GM12878 (cell line): ENCODE measurements around the gene CAMTA1. TPM values are rescaled to one million over a fixed set of nuclear protein-coding genes. Genes with fewer than 3 reads are reported as not detected.

Experiments
- ATAC-seq: fragments of 200-7000 bp; cut with Tn5 transposase; 3 replicates; pipeline ENCODE4 v1.9.1; 2020; ENCODE audit warnings: mild to moderate bottlenecking, moderate library complexity
- BruUV-seq: library from RNA; stranded (reverse); fragments of 400-500 nt; replicated peaks from 2 replicates; lab custom pipeline; 2021; lab: Mats Ljungman, UMichigan
- CTCF ChIA-PET: fragments of 300-600 bp; sonication (Branson Sonifier 250); formaldehyde crosslinking; extraction: SDS; loops from one replicate; lab custom pipeline; 2021; ENCODE audit warnings: inconsistent platforms; lab: Yijun Ruan, JAX
- POLR2A ChIA-PET: fragments of 350-600 bp; formaldehyde crosslinking; extraction: SDS; loops from one replicate; lab custom pipeline; 2021; ENCODE audit warnings: inconsistent platforms; lab: Charles Lee
- RAD21 ChIA-PET: fragments of 300-600 bp; sonication (Branson Sonifier 250); formaldehyde crosslinking; loops from one replicate; lab custom pipeline; 2023; ENCODE audit warnings: antibody characterized with exemption; ENCODE audit not compliant: unreplicated experiment; lab: Charles Lee
- SMC1A ChIA-PET: fragments of 300-600 bp; sonication (Branson Sonifier 250); formaldehyde crosslinking; loops from one replicate; lab custom pipeline; 2023; ENCODE audit not compliant: unreplicated experiment, uncharacterized antibody; lab: Charles Lee
- DNase-seq: peaks from one replicate; pipeline ENCODE4 v3.0.0-alpha.2; 2011; ENCODE audit warnings: low read depth, low spot score
- FAIRE-seq: peaks from 3 replicates; lab custom pipeline; 2011; peaks lifted over from hg19 to GRCh38; lab: Jason Lieb, UNC
- H2AFZ ChIP-seq: 2 replicates; pipeline ENCODE4 v1.6.0; 2011; ENCODE audit warnings: low read depth, low read length, control low read depth; ENCODE audit not compliant: control insufficient read depth
- H3K27ac ChIP-seq: 2 replicates; pipeline ENCODE4 v1.5.1; 2011; ENCODE audit warnings: control low read depth; ENCODE audit not compliant: control insufficient read depth, insufficient read depth
- H3K27me3 ChIP-seq, 2 experiments: replicated peaks in 1 of 2; 2 replicates each; pipeline versions ENCODE4 v1.6.0 to v1.6.1; 2011; ENCODE audit warnings: low read length in 1 of 2; ENCODE audit not compliant: control insufficient read depth in 2 of 2, insufficient read depth in 2 of 2
- H3K36me3 ChIP-seq, 2 experiments: 2 replicates each; pipeline ENCODE4 v1.5.1; 2011; ENCODE audit warnings: low read length in 1 of 2; ENCODE audit not compliant: control insufficient read depth in 2 of 2, insufficient read depth in 2 of 2
- H3K4me1 ChIP-seq: 2 replicates; pipeline ENCODE4 v1.6.1; 2011; ENCODE audit warnings: mild to moderate bottlenecking, low read length, moderate library complexity, mixed read lengths; ENCODE audit not compliant: control insufficient read depth, insufficient read depth
- H3K4me2 ChIP-seq: 2 replicates; pipeline ENCODE4 v1.6.0; 2011; ENCODE audit warnings: control low read depth; ENCODE audit not compliant: control insufficient read depth, insufficient read depth
- H3K4me3 ChIP-seq: fragments of 200-600 bp; sonication (generic); 2 replicates; pipeline ENCODE4 v1.5.1; 2016
- H3K79me2 ChIP-seq: 2 replicates; pipeline ENCODE4 v1.6.0; 2011; ENCODE audit warnings: low read length; ENCODE audit not compliant: control insufficient read depth, insufficient read depth
- H3K9ac ChIP-seq: 2 replicates; pipeline ENCODE4 v1.8.0; 2011; ENCODE audit warnings: low read length, control low read depth, mixed read lengths; ENCODE audit not compliant: control insufficient read depth, insufficient read depth
- H3K9me3 ChIP-seq: replicated peaks from 3 replicates; pipeline ENCODE4 v1.5.1; 2011; ENCODE audit warnings: mild to moderate bottlenecking, low read length; ENCODE audit not compliant: control insufficient read depth, insufficient read depth
- H4K20me1 ChIP-seq: 2 replicates; pipeline ENCODE4 v1.6.0; 2011; ENCODE audit not compliant: control insufficient read depth, insufficient read depth
- CBX5 ChIP-seq: sonication (generic); IDR thresholded peaks from 2 replicates; pipeline ENCODE4 v1.6.1; 2016; ENCODE audit warnings: low read depth, moderate library complexity, mild to moderate bottlenecking, inconsistent platforms
- LARP7 ChIP-seq: fragments of 450-650 bp; IDR thresholded peaks from 2 replicates; pipeline ENCODE4 v1.6.1; 2017; ENCODE audit warnings: mild to moderate bottlenecking
- MEF2A ChIP-seq: IDR thresholded peaks from 2 replicates; pipeline ENCODE4 v1.6.1; 2011; ENCODE audit warnings: low read depth, mild to moderate bottlenecking, low read length, moderate library complexity; ENCODE audit not compliant: insufficient read depth
- NFYB ChIP-seq: IDR thresholded peaks from 2 replicates; pipeline ENCODE4 v1.6.1; 2011; ENCODE audit warnings: low read depth, mild to moderate bottlenecking, low read length, improper control_type of control experiment, moderate library complexity; ENCODE audit not compliant: insufficient read depth
- POLR2AphosphoS5 ChIP-seq: IDR thresholded peaks from 2 replicates; pipeline ENCODE4 v1.6.1; 2011; ENCODE audit warnings: mild to moderate bottlenecking, low read length, inconsistent platforms
- ZBTB40 ChIP-seq: fragments of 450-650 bp; IDR thresholded peaks from 2 replicates; pipeline ENCODE4 v1.6.1; 2016; ENCODE audit warnings: mild to moderate bottlenecking, moderate library complexity, borderline replicate concordance
- ZSCAN29 ChIP-seq: fragments of 450-650 bp; IDR thresholded peaks from 2 replicates; pipeline ENCODE4 v1.6.1; 2017; ENCODE audit warnings: mild to moderate bottlenecking, moderate library complexity
- WGBS: methylation state at CpG from one replicate; pipeline ENCODE4 v1.1.6; 2016; ENCODE audit warnings: low lambda C conversion rate; ENCODE audit not compliant: insufficient replicate concordance, insufficient coverage; ENCODE audit errors: missing lambda C conversion rate; 5-methylcytosine and 5-hydroxymethylcytosine counted together
- in situ Hi-C: fragments of 300-500 bp; cut with MboI; formaldehyde crosslinking; loops from 9 replicates; pipeline ENCODE4 v1.14.3; 2018; ENCODE audit warnings: mixed read lengths
- intact Hi-C: fragments of 100-400 bp; cut with micrococcal nuclease; formaldehyde crosslinking; loops from one replicate; pipeline ENCODE4 v1.14.2; 2022; ENCODE audit not compliant: unreplicated experiment
- polyA plus RNA-seq, 11 experiments: library from polyadenylated mRNA; depleted of rRNA in 4 of 11; unstranded in 6 of 11; stranded (reverse) in 5 of 11; fragments of >200 nt; fragmentation: Nextera tagmentation in 4 of 11; fragmentation: Illumina TruSeq in 1 of 11; extraction: Ambion mirVana in 4 of 11; extraction: Trizol in 1 of 11; gene quantifications; 1 replicate in 1 of 11; 2 replicates in 10 of 11; pipeline versions ENCODE4 v1.2.1 to v1.2.3, GENCODE V29; 2011 to 2016; ENCODE audit warnings: inconsistent platforms in 2 of 11, missing spikeins in 2 of 11, low read depth in 1 of 11
- total RNA-seq, 4 experiments: library from RNA; depleted of rRNA in 3 of 4; stranded (reverse); fragments of >200 nt in 3 of 4; fragmentation: Illumina TruSeq in 1 of 4; extraction: Trizol in 1 of 4; gene quantifications; 2 replicates each; pipeline versions ENCODE4 v1.2.1 to v1.2.3, GENCODE V29; 2013 to 2021
- TF ChIP-seq, protein P1 (sequence below): IDR thresholded peaks from 2 replicates; pipeline ENCODE4 v1.6.1; 2012; ENCODE audit warnings: low read depth, low read length, improper control_type of control experiment

CAMTA1 gene
- total and polyA plus RNA-seq, 10 of the 15 experiments (the other 5 are each of a cell fraction or from before 2014, with no cell fraction given) = 37.7 to 148 (median 76.4) TPM

DNA sequence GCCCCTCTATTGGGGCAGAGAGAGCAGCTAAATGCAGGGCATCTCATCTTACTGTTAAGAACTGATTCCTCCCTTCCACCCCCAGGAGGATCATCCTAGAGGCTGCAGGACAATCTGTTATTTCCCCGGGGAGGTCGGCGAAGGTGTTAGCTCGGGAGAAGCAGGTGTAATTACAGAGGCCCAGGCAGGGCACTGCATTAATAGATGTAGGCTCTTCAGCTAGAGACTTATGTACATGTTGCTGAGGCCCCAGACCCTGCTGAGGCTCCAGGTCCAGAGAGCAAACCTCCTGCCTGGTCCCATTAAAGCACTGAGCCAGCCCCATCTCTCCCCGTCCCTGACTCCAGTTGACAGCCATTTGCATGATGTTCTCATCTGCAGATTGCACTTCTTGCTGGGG is 665.6 kb downstream of the CAMTA1 start (continued):
- no peak for TF ChIP-seq NFYB
- TF ChIP-seq, all 136 proteins: peak for 0

DNA sequence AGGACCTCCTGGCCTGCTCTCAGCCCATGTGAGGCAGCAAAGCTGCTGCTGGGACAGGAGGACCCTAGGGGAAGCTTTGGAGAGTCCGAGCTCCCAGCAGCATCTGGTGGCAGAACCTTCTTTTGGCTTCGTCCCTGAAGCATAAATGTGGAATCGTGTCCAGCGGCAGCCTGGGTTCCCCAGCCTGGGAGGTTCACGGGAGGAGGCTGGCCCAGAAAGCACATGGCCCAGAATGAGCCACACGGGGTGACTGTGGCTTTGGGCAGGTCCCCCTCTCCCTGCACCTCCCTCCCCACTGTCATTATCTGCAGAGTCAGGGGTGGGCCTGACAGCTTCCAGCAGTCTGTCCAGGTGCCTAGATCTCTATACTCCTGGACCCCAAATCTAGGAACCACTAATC is 667.8 kb downstream of the CAMTA1 start:
- Histone ChIP-seq H3K79me2 (no peaks in the 10 kb centered on the region), H3K9me3 (no peaks in the 10 kb centered on the region), H3K36me3 (no peaks in the 10 kb centered on the region), H3K27ac (no peak overlapping the region), H3K27me3 (peaks cover 0 to 1% of the 10 kb centered on the region in 2 experiments; a peak in 2 of 4 replicates), H4K20me1 (no peaks in the 10 kb centered on the region; the same call in 1 of the 2 replicates), H3K4me1 (no peaks in the 10 kb centered on the region), H3K4me3 (no peak overlapping the region), H2AFZ (no peak overlapping the region), H3K4me2 (no peak overlapping the region), H3K9ac (no peak overlapping the region)
- DNase-seq = no peak
- in situ Hi-C loops (no loop called here), intact Hi-C loops (no loop called here)
- ChIA-PET SMC1A (no interaction called here), RAD21 (no interaction called here), CTCF (no interaction called here), POLR2A (no interaction called here)
- no peak for ATAC-seq
- WGBS = 2% methylated on average over 6 of the region's 6 CpGs
- BruUV-seq = no TSS peak
- TF ChIP-seq MEF2A (no peak), POLR2AphosphoS5 (no peak), ZBTB40 (no peak), LARP7 (no peak), ZSCAN29 (no peak), CBX5 (no peak)
- TF ChIP-seq, protein P1, sequence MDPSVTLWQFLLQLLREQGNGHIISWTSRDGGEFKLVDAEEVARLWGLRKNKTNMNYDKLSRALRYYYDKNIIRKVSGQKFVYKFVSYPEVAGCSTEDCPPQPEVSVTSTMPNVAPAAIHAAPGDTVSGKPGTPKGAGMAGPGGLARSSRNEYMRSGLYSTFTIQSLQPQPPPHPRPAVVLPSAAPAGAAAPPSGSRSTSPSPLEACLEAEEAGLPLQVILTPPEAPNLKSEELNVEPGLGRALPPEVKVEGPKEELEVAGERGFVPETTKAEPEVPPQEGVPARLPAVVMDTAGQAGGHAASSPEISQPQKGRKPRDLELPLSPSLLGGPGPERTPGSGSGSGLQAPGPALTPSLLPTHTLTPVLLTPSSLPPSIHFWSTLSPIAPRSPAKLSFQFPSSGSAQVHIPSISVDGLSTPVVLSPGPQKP = no peak
- no peak for FAIRE-seq
